ENCODE measurements around the gene CDK18. TPM values are rescaled to one million over a fixed set of nuclear protein-coding genes. Genes with fewer than 3 reads are reported as not detected.

The CDK18 gene
- total and polyA plus RNA-seq, 9 of the 15 experiments (the other 6 are each of a cell fraction or from before 2014, with no cell fraction given) = 0.05 to 0.69 (median 0.17) TPM; not detected in 2

DNA sequence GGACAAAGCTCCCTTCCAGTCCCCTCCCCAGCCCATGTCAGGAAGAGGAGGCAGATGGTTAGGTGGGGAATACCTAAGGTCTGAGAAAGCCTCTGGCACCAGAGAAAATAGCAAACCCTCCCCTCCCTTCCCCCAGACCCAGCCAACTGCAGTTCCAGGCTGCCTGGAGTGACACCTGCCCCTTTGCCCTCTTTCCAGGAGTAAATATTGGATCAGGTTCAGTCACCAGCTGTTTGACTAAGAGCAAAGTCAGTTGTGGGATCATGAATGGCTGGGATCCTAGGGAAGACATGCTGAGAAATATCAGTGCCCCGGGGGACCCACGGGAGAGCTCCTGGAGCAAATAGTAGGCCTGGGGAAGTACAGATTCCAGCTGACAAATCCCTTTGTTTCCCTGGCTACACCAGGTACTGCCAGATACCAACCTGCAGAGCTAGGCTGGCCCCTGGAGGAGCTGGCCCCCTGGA is 12.2 kb upstream of the CDK18 start (continued):
- no peak for TF ChIP-seq SMARCA4 (IDR thresholded peaks at IDR 0.05)
- no peak for TF ChIP-seq ARID1B (IDR thresholded peaks at IDR 0.05)

DNA sequence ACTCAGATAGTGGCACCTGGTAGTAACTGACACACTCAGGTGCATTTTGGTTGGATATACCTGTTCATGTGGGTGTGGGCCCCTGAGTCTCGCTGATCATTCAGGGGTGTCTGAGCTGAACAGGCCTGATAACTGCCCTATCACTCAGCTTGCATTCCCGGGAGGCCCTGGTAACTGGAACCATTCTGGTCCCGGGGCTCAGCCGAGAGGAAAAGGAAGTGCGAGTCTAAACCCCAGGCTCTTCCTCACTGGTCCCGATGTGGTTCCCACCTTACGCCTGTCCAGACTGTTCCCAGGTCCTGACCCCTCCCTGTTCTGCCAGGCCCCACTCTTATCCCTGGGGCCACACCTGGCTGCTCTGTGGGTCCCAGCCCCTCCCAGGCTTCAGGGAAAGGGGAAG is 11.7 kb upstream of the CDK18 start:
- POLR2A ChIA-PET = interaction anchor here (0.7 to 1.3 kb wide), 2 partner anchors 16 to 24 kb away, joined by 3 read pairs; no protein-coding TSS in a partner anchor
- CTCF ChIA-PET (ENCODE audit: low intra/inter-chr PET ratio) = no interaction called here
- FAIRE-seq (no peak), DNase-seq (ENCODE audit: extremely low read depth in 1 of 4, low spot score in 3 of 4) (no peak), ATAC-seq (no peak)
- BruUV-seq (replicated peaks) = no TSS peak
- intact Hi-C loops (cut with micrococcal nuclease) (no loop called here), in situ Hi-C loops (cut with MboI) (no loop called here)
- H3K4me3 ChIP-seq = no peak overlapping the region
- no peak overlapping the region for H2AFZ ChIP-seq (ENCODE audit: low read depth, low read length)
- H3K27ac ChIP-seq (ENCODE audit: extremely low read depth, low read depth, low read length) = no peak overlapping the region
- no peaks in the 10 kb centered on the region for H3K9me3 ChIP-seq (replicated peaks; ENCODE audit: control insufficient read depth, insufficient read depth, low read depth, low read length)
- H3K9ac ChIP-seq (ENCODE audit: insufficient read depth in 1 of 2, low read depth in 2 of 2, low read length in 2 of 2) = no peak overlapping the region
- H3K36me3 ChIP-seq (ENCODE audit: control insufficient read depth, insufficient read depth, low read length) = no peaks in the 10 kb centered on the region
- no peak overlapping the region for H3K4me2 ChIP-seq (ENCODE audit: insufficient read depth, low read length)
- H3K9me1 ChIP-seq (ENCODE audit: control insufficient read depth, insufficient read depth, low read length) = no peaks in the 10 kb centered on the region
- no peaks in the 10 kb centered on the region for H3K79me2 ChIP-seq (ENCODE audit: control insufficient read depth, insufficient read depth, low read length)
- H4K20me1 ChIP-seq (replicated peaks; ENCODE audit: control insufficient read depth, insufficient read depth, low read length) = peaks cover 8% of the 10 kb centered on the region; the same call in 1 of the 2 replicates
- peaks cover 21 to 62% of the 10 kb centered on the region in 2 experiments; a peak in 4 of 5 replicates for H3K27me3 ChIP-seq (ENCODE audit: control insufficient read depth in 2 of 2, insufficient read depth in 2 of 2, low read length in 2 of 2)
- peaks cover 4 to 11% of the 10 kb centered on the region in 2 experiments; a peak in 3 of 5 replicates for H3K4me1 ChIP-seq (replicated peaks in 1 of 2; ENCODE audit: control insufficient read depth in 2 of 2, insufficient read depth in 2 of 2, low read length in 2 of 2)
- WGBS (ENCODE audit: insufficient coverage, low coverage, missing lambda C conversion rate) = 1% methylated on average over 7 of the region's 7 CpGs
- TF ChIP-seq GABPB2 (CRISPR knock-in tag; conservative IDR thresholded peaks at IDR 0.05) (no peak), BRF1 (IDR thresholded peaks at IDR 0.05; ENCODE audit: borderline replicate concordance, extremely low read depth, insufficient read length) (no peak), BACH1 (tag; IDR thresholded peaks at IDR 0.05) (no peak), ZNF316 (IDR thresholded peaks at IDR 0.05) (no peak), KAT7 (CRISPR knock-in tag; IDR thresholded peaks at IDR 0.05; ENCODE audit: borderline replicate concordance) (no peak), GABPB1 (CRISPR knock-in tag; IDR thresholded peaks at IDR 0.05) (no peak), LEF1 (IDR thresholded peaks at IDR 0.05) (no peak), RFX1 (IDR thresholded peaks at IDR 0.05) (no peak), FOXJ2 (tag; IDR thresholded peaks at IDR 0.05) (no peak), POLR2A (conservative IDR thresholded peaks at IDR 0.05) (no peak), HNRNPL (IDR thresholded peaks at IDR 0.05; ENCODE audit: low read depth, low read length) (no peak)
- TF ChIP-seq, protein P1, sequence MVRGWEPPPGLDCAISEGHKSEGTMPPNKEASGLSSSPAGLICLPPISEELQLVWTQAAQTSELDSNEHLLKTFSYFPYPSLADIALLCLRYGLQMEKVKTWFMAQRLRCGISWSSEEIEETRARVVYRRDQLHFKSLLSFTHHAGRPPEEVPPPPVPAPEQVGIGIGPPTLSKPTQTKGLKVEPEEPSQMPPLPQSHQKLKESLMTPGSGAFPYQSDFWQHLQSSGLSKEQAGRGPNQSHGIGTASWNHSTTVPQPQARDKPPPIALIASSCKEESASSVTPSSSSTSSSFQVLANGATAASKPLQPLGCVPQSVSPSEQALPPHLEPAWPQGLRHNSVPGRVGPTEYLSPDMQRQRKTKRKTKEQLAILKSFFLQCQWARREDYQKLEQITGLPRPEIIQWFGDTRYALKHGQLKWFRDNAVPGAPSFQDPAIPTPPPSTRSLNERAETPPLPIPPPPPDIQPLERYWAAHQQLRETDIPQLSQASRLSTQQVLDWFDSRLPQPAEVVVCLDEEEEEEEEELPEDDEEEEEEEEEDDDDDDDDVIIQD (CRISPR knock-in tag; IDR thresholded peaks at IDR 0.05) = no peak
- TF ChIP-seq, protein P2, sequence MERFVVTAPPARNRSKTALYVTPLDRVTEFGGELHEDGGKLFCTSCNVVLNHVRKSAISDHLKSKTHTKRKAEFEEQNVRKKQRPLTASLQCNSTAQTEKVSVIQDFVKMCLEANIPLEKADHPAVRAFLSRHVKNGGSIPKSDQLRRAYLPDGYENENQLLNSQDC (CRISPR knock-in tag; IDR thresholded peaks at IDR 0.05) = no peak
- TF ChIP-seq, protein P3, sequence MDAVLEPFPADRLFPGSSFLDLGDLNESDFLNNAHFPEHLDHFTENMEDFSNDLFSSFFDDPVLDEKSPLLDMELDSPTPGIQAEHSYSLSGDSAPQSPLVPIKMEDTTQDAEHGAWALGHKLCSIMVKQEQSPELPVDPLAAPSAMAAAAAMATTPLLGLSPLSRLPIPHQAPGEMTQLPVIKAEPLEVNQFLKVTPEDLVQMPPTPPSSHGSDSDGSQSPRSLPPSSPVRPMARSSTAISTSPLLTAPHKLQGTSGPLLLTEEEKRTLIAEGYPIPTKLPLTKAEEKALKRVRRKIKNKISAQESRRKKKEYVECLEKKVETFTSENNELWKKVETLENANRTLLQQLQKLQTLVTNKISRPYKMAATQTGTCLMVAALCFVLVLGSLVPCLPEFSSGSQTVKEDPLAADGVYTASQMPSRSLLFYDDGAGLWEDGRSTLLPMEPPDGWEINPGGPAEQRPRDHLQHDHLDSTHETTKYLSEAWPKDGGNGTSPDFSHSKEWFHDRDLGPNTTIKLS (IDR thresholded peaks at IDR 0.05; ENCODE audit: borderline replicate concordance, low read depth) = no peak
- TF ChIP-seq, protein P4, sequence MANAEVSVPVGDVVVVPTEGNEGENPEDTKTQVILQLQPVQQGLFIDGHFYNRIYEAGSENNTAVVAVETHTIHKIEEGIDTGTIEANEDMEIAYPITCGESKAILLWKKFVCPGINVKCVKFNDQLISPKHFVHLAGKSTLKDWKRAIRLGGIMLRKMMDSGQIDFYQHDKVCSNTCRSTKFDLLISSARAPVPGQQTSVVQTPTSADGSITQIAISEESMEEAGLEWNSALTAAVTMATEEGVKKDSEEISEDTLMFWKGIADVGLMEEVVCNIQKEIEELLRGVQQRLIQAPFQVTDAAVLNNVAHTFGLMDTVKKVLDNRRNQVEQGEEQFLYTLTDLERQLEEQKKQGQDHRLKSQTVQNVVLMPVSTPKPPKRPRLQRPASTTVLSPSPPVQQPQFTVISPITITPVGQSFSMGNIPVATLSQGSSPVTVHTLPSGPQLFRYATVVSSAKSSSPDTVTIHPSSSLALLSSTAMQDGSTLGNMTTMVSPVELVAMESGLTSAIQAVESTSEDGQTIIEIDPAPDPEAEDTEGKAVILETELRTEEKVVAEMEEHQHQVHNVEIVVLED (CRISPR knock-in tag; IDR thresholded peaks at IDR 0.05) = no peak
